Activated T-helper 1 cell treated with Interleukin-2 at 50 U/mL for 16 hours (primary cell): ENCODE data around the gene FHIT.
"Not testable (repeated sequence)": the region's sequence is repeated elsewhere in the genome, so short reads cannot be mapped to it uniquely, and the experiment has no call there.

ENCODE experiments used
- DNase-seq: peaks from one replicate; pipeline ENCODE4 v3.0.0-alpha.2; 2020; ENCODE audit warnings: low read depth

The FHIT gene

GRCh38 chr3:60989626-60990441 lies 261.4 kb downstream of the FHIT start:
- DNase-seq = no peak

GRCh38 chr3:60987191-60987590 lies 264.1 kb downstream of the FHIT start:
- not testable (repeated sequence) for DNase-seq

GRCh38 chr3:60986552-60986951 lies 264.7 kb downstream of the FHIT start:
- no peak for DNase-seq

GRCh38 chr3:60983906-60984305 lies 267.3 kb downstream of the FHIT start:
- DNase-seq = no peak

GRCh38 chr3:60980342-60980692 lies 270.9 kb downstream of the FHIT start:
- no peak for DNase-seq

- DNase-seq = no peak
These were observed 271.6 kb downstream of the FHIT start for GRCh38 chr3:60979461-60980341.

- DNase-seq = no peak
These were observed 277.9 kb downstream of the FHIT start for GRCh38 chr3:60973321-60973720.

- no peak for DNase-seq
These were observed 278.7 kb downstream of the FHIT start for GRCh38 chr3:60972599-60972998.

- no peak for DNase-seq
These were observed 280.4 kb downstream of the FHIT start for GRCh38 chr3:60970850-60971249.

- DNase-seq = no peak
These were observed 284.1 kb downstream of the FHIT start for GRCh38 chr3:60967141-60967540.

GRCh38 chr3:60957541-60957940 lies 293.7 kb downstream of the FHIT start:
- DNase-seq = no peak

- DNase-seq = no peak
These were observed 294.5 kb downstream of the FHIT start for GRCh38 chr3:60956729-60957128.

- no peak for DNase-seq
These were observed 296.2 kb downstream of the FHIT start for GRCh38 chr3:60955034-60955433.

- no peak for DNase-seq
These were observed 297.2 kb downstream of the FHIT start for GRCh38 chr3:60954048-60954447.

GRCh38 chr3:60953351-60953750 lies 297.9 kb downstream of the FHIT start:
- DNase-seq = no peak

GRCh38 chr3:60952055-60952454 lies 299.2 kb downstream of the FHIT start:
- no peak for DNase-seq

GRCh38 chr3:60949146-60949545 lies 302.1 kb downstream of the FHIT start:
- no peak for DNase-seq

- no peak for DNase-seq
These were observed 302.8 kb downstream of the FHIT start for GRCh38 chr3:60948488-60948887.

- no peak for DNase-seq
These were observed 315.5 kb downstream of the FHIT start for GRCh38 chr3:60935709-60936108.

- no peak for DNase-seq
These were observed 317.4 kb downstream of the FHIT start for GRCh38 chr3:60933824-60934223.

- no peak for DNase-seq
These were observed 318.6 kb downstream of the FHIT start for GRCh38 chr3:60932643-60933042.

GRCh38 chr3:60932170-60932569 lies 319.1 kb downstream of the FHIT start:
- DNase-seq = no peak

- DNase-seq = no peak
These were observed 319.8 kb downstream of the FHIT start for GRCh38 chr3:60931452-60931851.
